WTC11 (cell line): ENCODE data around the gene RAP1GAP. TPM values are rescaled to one million over a fixed set of nuclear protein-coding genes. Genes with fewer than 3 reads are reported as not detected.

Source experiments
- total RNA-seq: library from RNA; stranded (reverse); gene quantifications from 3 replicates; pipeline ENCODE4 v1.2.3, GENCODE V29; 2021

Gene RAP1GAP
- total RNA-seq, 1 experiment from 2014 or later: 7.6 TPM

Other genes starting within 250 kb of the RAP1GAP start
- gene NBPF3, start 229.2 kb downstream of the RAP1GAP start, total RNA-seq: 17.2 to 21.4 TPM (median 17.4 TPM) in 3 replicates
- gene ALPL, start 159.9 kb downstream of the RAP1GAP start, total RNA-seq: 140 to 148 TPM (median 148 TPM) in 3 replicates
- 72.1 to 86.9 TPM (median 79.2 TPM) in 3 replicates for gene USP48, start 113.8 kb upstream of the RAP1GAP start, total RNA-seq
- 0.63 to 1.3 TPM (median 0.85 TPM) in 3 replicates for gene LDLRAD2, start 142.9 kb upstream of the RAP1GAP start, total RNA-seq